GM19193 (cell line): Measurements from ENCODE around the gene SLC44A5.

ENCODE experiments used
- POLR2A ChIP-seq: IDR thresholded peaks from 4 replicates; pipeline ENCODE4 v1.6.1; 2011; ENCODE audit not compliant: insufficient read depth, insufficient read length; ENCODE audit errors: extremely low read depth

The SLC44A5 gene

GRCh38 chr1:75611014-75611413 is at the start of gene SLC44A5:
Gene SLC44A5 (minus strand): TSS chr1:75611114. CDS start chr1:75541447, 69,667 bp downstream.
- TF ChIP-seq POLR2A: no peak

DNA sequence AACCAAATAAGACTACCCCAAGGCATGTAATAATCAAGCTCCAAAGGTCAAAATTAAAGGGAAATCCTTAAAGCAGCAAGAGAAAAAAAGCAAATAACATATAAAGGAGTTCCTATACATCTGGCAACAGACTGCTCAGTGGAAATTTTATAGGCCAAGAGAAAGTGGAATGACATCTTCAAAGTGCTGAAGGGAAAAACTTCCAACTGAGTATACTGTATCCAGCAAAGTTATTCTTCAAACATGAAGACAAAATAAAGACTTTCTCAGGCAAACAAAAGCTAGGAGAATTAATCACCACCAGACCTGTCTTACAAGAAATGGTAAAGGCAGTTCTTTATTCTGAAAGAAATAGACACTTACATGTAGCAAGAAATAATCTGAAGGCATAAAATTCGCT is 45.0 kb upstream of the SLC44A5 start:
- no peak for TF ChIP-seq POLR2A

DNA sequence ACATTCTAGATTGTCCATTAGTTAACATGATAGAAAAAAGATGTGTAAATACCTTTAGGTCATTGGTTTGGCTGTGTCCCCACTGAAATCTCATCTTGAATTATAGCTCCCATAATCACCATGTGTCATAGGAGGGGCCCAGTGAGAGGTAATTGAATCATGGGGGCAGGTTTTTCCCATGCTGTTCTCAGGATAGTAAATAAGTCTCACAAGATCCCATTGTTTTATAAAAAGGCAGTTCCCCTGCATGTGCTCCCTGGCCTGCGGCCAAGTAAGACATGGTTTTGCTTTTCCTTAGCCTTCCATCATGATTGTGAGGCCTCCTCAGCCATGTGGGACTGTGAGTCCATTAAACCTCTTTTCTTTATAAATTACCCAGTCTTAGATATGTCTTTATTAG is 32.5 kb upstream of the SLC44A5 start:
- TF ChIP-seq POLR2A: no peak

DNA sequence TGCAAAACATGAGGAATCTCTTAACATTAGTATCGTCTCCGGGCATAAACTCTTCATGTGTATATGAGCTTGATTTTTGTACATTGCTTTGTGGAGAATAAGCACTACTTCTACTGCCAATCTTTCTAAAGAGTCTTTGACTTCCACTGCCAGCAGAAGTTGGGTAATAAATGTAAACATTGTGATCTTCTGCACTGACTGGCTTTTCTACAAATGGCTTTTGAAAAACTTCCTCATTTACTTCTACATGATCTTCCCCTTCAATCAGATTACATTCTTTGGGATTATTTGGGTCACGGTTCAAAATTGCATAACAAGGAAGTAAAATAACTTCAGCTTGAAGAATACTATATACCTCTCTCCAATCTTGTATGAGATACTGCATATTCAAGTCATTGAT is 30.4 kb upstream of the SLC44A5 start:
- TF ChIP-seq POLR2A: no peak

GRCh38 chr1:75640137-75640536 is 29.2 kb upstream of the SLC44A5 start:
- TF ChIP-seq POLR2A: no peak

GRCh38 chr1:75632350-75632949 is 21.5 kb upstream of the SLC44A5 start:
- no peak for TF ChIP-seq POLR2A

- TF ChIP-seq POLR2A: no peak
These were observed 20.1 kb upstream of the SLC44A5 start for GRCh38 chr1:75630998-75631397.

GRCh38 chr1:75630004-75630594 is 19.2 kb upstream of the SLC44A5 start:
- no peak for TF ChIP-seq POLR2A

DNA sequence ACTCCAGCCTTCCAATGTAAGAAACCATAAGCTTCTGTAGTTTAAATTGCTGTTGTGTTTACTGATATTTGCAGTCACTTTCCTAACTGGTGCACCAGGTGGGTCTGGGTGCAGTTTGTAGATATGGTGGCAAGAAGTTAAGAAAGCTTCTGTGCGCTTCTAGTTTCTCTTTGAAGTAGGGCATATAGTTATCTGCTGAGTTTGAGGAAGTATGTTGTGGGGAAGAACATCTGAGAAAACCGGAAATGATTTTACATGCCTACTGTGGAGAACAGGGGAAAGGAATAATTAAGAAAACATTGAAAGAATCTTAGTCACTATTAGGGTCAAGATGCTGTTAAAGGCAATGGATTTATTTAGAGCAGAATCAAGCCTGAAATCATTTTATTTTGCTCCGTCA is 14.9 kb upstream of the SLC44A5 start:
- TF ChIP-seq POLR2A: no peak

DNA sequence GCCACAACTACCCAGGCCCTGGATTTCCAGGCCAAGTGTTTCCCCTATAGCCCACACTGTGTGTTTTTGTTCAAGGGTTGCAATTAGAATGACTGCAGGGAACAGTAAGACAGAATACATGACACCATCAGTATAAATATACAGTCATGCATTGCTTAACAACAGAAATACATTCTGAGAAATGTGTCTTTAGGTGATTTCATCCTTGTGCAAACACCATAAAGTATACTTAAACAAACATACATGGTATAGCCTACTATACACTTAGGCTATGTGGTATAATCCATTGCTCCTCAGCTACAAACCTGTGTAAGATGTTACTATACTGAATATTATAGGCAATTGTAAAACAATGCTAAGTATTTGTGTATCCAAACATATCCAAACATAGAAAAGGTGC is 7.5 kb upstream of the SLC44A5 start:
- TF ChIP-seq POLR2A: no peak

- TF ChIP-seq POLR2A: no peak
These were observed 5.8 kb upstream of the SLC44A5 start for GRCh38 chr1:75616436-75617433.

DNA sequence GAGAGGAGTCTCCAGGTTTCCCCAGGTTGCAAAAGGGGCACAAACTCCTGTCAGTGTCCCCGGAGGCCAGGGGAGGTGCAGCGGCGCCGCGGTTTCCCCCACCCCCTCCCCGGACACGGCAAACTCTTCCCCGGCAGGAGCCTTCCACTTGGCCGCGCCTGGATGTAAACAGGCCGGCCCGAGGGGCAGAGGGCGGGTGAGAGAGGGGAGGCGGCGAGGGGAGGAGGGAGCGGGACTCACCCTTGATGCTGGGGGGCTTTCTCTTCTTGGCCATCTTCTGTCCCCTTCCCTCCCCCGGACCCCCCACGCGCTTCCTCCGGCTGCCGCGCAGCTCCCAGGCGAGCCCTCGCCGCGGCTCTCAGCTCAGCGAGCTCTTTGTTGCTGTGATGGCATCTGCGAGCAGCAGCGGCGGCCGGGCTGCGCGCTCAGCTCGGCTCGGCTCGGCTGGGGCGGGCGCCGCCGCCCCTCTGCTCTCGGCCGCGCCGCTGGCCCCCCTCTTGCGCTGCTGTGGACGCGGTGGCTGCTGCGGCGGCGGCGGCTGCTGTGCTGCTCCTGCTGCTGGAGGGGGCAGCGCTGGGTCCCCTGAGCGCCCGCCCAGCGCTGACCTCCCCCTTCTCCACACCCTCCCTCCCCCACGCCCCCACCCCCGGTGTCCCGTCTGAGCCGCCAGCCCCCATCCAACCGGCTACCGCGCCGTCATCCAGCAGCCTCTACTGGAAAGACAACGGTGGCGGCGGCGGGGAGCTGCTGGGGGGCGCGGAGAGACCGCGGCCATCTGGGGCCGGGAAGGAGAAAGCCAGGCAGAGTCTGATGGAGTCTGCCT is 4.9 kb upstream of the SLC44A5 start:
- TF ChIP-seq POLR2A: no peak

DNA sequence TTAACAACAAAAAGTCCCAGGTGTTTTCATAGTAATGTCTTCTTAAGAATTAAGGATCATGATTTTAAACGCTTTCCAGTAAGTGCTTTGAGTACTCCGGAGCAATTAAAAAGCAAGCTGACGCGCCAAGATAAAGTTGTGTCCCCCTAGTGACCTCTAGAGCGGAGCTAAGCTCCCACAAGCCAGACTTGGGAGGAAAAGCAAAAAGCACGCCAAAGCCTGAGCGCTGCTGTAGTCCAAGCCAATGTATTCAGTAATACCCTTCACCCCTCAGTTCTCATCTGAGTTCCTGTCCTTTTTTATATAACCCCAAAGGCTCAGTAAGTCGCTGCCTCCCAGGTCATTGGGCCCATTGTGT is 3.5 kb upstream of the SLC44A5 start:
- no peak for TF ChIP-seq POLR2A

GRCh38 chr1:75613916-75614315 is 3.0 kb upstream of the SLC44A5 start:
- TF ChIP-seq POLR2A: no peak

DNA sequence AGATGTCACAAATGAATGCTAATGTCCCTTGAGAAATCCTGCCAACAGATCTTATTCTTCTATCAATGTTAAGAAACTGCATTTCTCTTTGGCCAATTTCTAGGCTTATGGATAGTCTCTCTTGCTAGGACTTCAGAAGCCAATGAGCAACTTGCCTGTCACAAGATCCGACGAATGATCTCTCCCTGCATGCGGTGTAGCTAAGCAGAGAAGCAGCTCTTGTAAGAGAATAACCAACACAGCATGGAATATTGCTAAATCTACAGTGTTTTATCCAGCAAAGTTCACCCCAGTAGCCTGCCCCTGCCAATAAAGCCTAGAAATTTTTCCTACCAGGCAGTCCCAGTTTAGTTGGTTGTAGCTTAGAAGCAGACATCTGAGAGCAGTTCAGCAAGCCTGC is 2.1 kb upstream of the SLC44A5 start:
- no peak for TF ChIP-seq POLR2A
